Neural cell (in vitro differentiated cells): Measurements from ENCODE around the gene TAGLN.

Experiments used
- CTCF ChIP-seq: fragments of 450-650 bp; IDR thresholded peaks from 2 replicates; pipeline ENCODE4 v1.5.1; 2014; ENCODE audit warnings: antibody characterized with exemption, mild to moderate bottlenecking, moderate library complexity; ENCODE audit not compliant: poor library complexity, severe bottlenecking
- EP300 ChIP-seq: fragments of 450-650 bp; conservative IDR thresholded peaks from 2 replicates; pipeline ENCODE4 v1.6.1; 2014; ENCODE audit warnings: antibody characterized with exemption, mild to moderate bottlenecking, moderate library complexity; ENCODE audit not compliant: poor library complexity, severe bottlenecking
- EZH2 ChIP-seq: fragments of 200-600, 300-800 bp; shearing (Covaris generic), sonication (generic); IDR thresholded peaks from 2 replicates; pipeline ENCODE4 v1.6.1; 2014; ENCODE audit warnings: antibody characterized with exemption, low read length, borderline replicate concordance, mild to moderate bottlenecking; ENCODE audit not compliant: insufficient read depth, poor library complexity, severe bottlenecking
- MXI1 ChIP-seq: fragments of 450-650 bp; conservative IDR thresholded peaks from 2 replicates; pipeline ENCODE4 v1.6.1; 2014; ENCODE audit warnings: antibody characterized with exemption, mild to moderate bottlenecking; ENCODE audit not compliant: poor library complexity, severe bottlenecking
- POLR2AphosphoS5 ChIP-seq: IDR thresholded peaks from 2 replicates; pipeline ENCODE4 v1.6.1; 2012
- RAD21 ChIP-seq: fragments of 450-650 bp; conservative IDR thresholded peaks from 2 replicates; pipeline ENCODE4 v1.6.1; 2014; ENCODE audit warnings: antibody characterized with exemption, mild to moderate bottlenecking, moderate library complexity

- no peak for TF ChIP-seq EP300
- TF ChIP-seq CTCF, result no peak
- no peak for TF ChIP-seq MXI1
- no peak for TF ChIP-seq POLR2AphosphoS5
- TF ChIP-seq RAD21, result no peak
- TF ChIP-seq EZH2, result no peak
Measured at GRCh38 chr11:117212697-117213355, 13.7 kb downstream of the TAGLN start.
